A673 (cell line): ENCODE results near the gene BRAF. TPM values are rescaled to one million over a fixed set of nuclear protein-coding genes. Genes with fewer than 3 reads are reported as not detected.

ENCODE experiments used
- BruUV-seq: library from RNA; stranded (reverse); fragments of 400-500 nt; replicated peaks from 2 replicates; lab custom pipeline; 2021; lab: Mats Ljungman, UMichigan
- CTCF ChIA-PET: fragments of 300-600 bp; sonication (Branson Sonifier 250); formaldehyde crosslinking; loops from one replicate; lab custom pipeline; 2022; ENCODE audit warnings: antibody characterized with exemption; lab: Charles Lee
- POLR2A ChIA-PET: fragments of 300-600 bp; sonication (Branson Sonifier 250); formaldehyde crosslinking; loops from one replicate; lab custom pipeline; 2022; ENCODE audit warnings: antibody characterized with exemption; ENCODE audit not compliant: low non-redundant PET; lab: Charles Lee
- DNase-seq: peaks from one replicate; pipeline ENCODE4 v3.0.0-alpha.2; 2015; ENCODE audit warnings: low spot score
- H3K27ac ChIP-seq: fragments of 200-600 bp; sonication (generic); 2 replicates; pipeline ENCODE4 v1.5.1; 2016; ENCODE audit warnings: mixed run types, low read depth, mild to moderate bottlenecking, mixed read lengths, antibody characterized with exemption, low read length; ENCODE audit not compliant: poor library complexity, severe bottlenecking
- H3K27me3 ChIP-seq: fragments of 200-600 bp; sonication (generic); replicated peaks from 2 replicates; pipeline ENCODE4 v1.6.1; 2017; ENCODE audit warnings: mixed run types, low read depth, mild to moderate bottlenecking, mixed read lengths, antibody characterized with exemption, low read length; ENCODE audit not compliant: insufficient read depth, poor library complexity
- H3K36me3 ChIP-seq: fragments of 200-600 bp; sonication (generic); 2 replicates; pipeline ENCODE4 v1.6.1; 2016; ENCODE audit warnings: mixed run types, mild to moderate bottlenecking, mixed read lengths, antibody characterized with exemption, low read length; ENCODE audit not compliant: insufficient read depth, poor library complexity, severe bottlenecking
- H3K4me1 ChIP-seq: fragments of 200-600 bp; sonication (generic); 2 replicates; pipeline ENCODE4 v1.6.1; 2017; ENCODE audit warnings: mixed run types, mild to moderate bottlenecking, mixed read lengths, antibody characterized with exemption, low read length; ENCODE audit not compliant: insufficient read depth, poor library complexity, severe bottlenecking
- H3K4me3 ChIP-seq: fragments of 200-600 bp; sonication (generic); 2 replicates; pipeline ENCODE4 v1.5.1; 2016; ENCODE audit warnings: low read depth, mixed run types, mild to moderate bottlenecking, mixed read lengths, low read length; ENCODE audit not compliant: poor library complexity, severe bottlenecking
- H3K9me3 ChIP-seq: fragments of 200-600 bp; sonication (generic); 2 replicates; pipeline ENCODE4 v1.6.1; 2016; ENCODE audit warnings: mixed run types, low read depth, mild to moderate bottlenecking, mixed read lengths, antibody characterized with exemption, low read length; ENCODE audit not compliant: poor library complexity, severe bottlenecking
- EZH2 ChIP-seq: fragments of 200-600 bp; sonication (generic); IDR thresholded peaks from 2 replicates; pipeline ENCODE4 v1.6.1; 2017; ENCODE audit warnings: borderline replicate concordance, low read depth, mild to moderate bottlenecking, mixed read lengths, antibody characterized with exemption, low read length; ENCODE audit not compliant: poor library complexity, severe bottlenecking
- intact Hi-C: fragments of 100-400 bp; cut with micrococcal nuclease; formaldehyde crosslinking; loops from one replicate; pipeline ENCODE4 v1.10.0; 2022; ENCODE audit not compliant: unreplicated experiment
- total RNA-seq: library from RNA; stranded (reverse); gene quantifications from 2 replicates; pipeline ENCODE4 v1.2.3, GENCODE V29; 2021
- TF ChIP-seq, protein P1 (sequence below): fragments of 300-800, 200-600 bp; sonication (generic); conservative IDR thresholded peaks from 2 replicates; pipeline ENCODE4 v1.5.1; 2017; ENCODE audit warnings: low read depth, mild to moderate bottlenecking, antibody characterized with exemption, low read length, moderate library complexity, mixed read lengths

The BRAF gene
- total RNA-seq, 1 experiment from 2014 or later, result 31.8 TPM

DNA sequence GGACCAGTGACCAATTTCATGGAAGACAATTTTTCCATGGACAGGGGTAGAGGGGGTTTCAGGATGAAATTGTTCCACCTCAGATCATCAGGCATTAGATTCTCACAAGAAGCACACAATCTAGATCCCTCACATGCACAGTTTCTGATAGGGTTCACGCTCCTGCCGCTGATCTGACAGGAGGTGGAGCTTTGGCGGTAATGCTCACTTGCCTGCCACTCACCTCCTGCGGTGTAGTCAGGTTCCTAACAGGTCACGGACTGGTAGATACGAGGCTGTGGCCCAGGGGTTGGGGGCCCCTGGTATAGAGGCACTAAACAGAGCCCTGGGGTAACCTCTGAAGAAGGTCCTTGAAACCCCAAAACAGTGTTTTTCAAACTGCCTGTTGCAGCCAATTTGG lies 6.5 kb downstream of the BRAF start:
- Histone ChIP-seq H3K27me3 (no peaks in the 10 kb centered on the region), H3K4me1 (peaks cover 15% of the 10 kb centered on the region), H3K27ac (no peak overlapping the region), H3K9me3 (no peaks in the 10 kb centered on the region), H3K36me3 (no peaks in the 10 kb centered on the region), H3K4me3 (no peak overlapping the region)
- ChIA-PET CTCF (no interaction called here), POLR2A (no interaction called here)
- no peak for TF ChIP-seq EZH2
- TF ChIP-seq, protein P1, sequence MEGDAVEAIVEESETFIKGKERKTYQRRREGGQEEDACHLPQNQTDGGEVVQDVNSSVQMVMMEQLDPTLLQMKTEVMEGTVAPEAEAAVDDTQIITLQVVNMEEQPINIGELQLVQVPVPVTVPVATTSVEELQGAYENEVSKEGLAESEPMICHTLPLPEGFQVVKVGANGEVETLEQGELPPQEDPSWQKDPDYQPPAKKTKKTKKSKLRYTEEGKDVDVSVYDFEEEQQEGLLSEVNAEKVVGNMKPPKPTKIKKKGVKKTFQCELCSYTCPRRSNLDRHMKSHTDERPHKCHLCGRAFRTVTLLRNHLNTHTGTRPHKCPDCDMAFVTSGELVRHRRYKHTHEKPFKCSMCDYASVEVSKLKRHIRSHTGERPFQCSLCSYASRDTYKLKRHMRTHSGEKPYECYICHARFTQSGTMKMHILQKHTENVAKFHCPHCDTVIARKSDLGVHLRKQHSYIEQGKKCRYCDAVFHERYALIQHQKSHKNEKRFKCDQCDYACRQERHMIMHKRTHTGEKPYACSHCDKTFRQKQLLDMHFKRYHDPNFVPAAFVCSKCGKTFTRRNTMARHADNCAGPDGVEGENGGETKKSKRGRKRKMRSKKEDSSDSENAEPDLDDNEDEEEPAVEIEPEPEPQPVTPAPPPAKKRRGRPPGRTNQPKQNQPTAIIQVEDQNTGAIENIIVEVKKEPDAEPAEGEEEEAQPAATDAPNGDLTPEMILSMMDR, result no peak
- DNase-seq, result no peak
- no TSS peak for BruUV-seq
- intact Hi-C loops, result no loop called here

DNA sequence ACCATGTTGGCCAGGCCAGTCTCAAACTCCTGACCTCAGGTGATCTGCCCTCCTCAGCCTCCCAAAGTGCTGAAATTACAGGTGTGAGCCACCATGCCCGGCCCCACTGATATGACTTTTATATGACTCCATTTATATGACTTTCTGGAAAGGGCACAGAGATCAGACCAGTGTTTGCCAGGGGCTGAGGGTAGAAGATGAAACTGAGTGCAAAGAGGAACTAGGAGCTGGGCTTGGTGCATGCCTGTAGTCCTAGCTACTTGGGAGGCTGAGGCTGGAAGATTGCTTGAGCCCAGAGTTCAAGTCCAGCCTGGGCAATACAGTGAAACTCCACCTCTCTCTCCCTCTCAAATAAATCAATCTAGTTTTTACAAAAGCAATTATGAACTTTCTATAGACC lies 7.5 kb downstream of the BRAF start:
- H3K4me3 ChIP-seq, result no peak overlapping the region
- POLR2A ChIA-PET, result no interaction called here

DNA sequence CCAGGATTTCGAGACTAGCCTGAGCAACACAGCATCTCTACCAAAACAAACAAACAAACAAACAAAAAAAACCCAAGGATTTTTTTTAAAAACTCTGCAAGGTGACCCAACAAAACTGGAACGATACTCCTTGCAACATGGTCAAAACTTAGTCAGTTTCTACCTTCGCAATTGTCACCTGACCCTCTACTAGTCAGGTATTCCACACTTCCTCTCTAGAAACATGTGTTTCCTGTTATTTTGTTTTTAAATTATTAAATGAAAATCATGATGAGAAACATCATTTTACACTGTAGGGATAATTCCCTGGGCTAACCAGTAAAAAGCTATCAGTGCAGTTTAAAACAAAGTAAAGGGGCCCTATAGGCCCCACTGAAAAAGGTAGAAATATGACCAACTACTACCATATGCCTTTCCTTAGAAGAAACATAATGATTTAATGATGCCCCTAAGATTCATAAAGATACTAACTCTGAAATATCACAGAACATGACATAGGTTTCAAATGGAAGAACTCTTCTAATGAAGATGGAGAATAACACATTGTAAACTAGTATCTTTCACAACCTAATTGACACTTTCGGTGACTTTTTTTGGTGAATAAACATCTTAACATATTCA lies 8.7 kb downstream of the BRAF start:
- no peaks in the 10 kb centered on the region for H3K9me3 ChIP-seq
- intact Hi-C loops, result no loop called here
- TF ChIP-seq, protein P1, result no peak
- no peak for TF ChIP-seq EZH2
- BruUV-seq, result no TSS peak
- no peak overlapping the region for H3K4me3 ChIP-seq
- DNase-seq, result no peak
- H3K4me1 ChIP-seq, result peaks cover 17% of the 10 kb centered on the region
- no peaks in the 10 kb centered on the region for H3K36me3 ChIP-seq
- ChIA-PET CTCF (no interaction called here), POLR2A (no interaction called here)
- H3K27ac ChIP-seq, result no peak overlapping the region
- no peaks in the 10 kb centered on the region for H3K27me3 ChIP-seq

More for the DNA sequence above, 7.5 kb downstream of the BRAF start:
- intact Hi-C loops, result no loop called here
- peaks cover 17% of the 10 kb centered on the region for H3K4me1 ChIP-seq
- no peaks in the 10 kb centered on the region for H3K36me3 ChIP-seq
- BruUV-seq, result no TSS peak
- TF ChIP-seq, protein P1, result no peak
- TF ChIP-seq EZH2, result no peak
- H3K27me3 ChIP-seq, result no peaks in the 10 kb centered on the region
- no peak overlapping the region for H3K27ac ChIP-seq
- no peak for DNase-seq
- CTCF ChIA-PET, result no interaction called here
- H3K9me3 ChIP-seq, result no peaks in the 10 kb centered on the region
